H7 (cell line): ENCODE results near the gene STK10. TPM values are rescaled to one million over a fixed set of nuclear protein-coding genes. Genes with fewer than 3 reads are reported as not detected.

Source experiments
- DNase-seq: peaks from one replicate; pipeline ENCODE4 v3.0.0; 2012
- H3K27me3 ChIP-seq: 2 replicates; pipeline ENCODE4 v1.6.0; 2011; ENCODE audit warnings: mild to moderate bottlenecking, low read length; ENCODE audit not compliant: control insufficient read depth, insufficient read depth
- H3K36me3 ChIP-seq: replicated peaks from 2 replicates; pipeline ENCODE4 v1.5.1; 2011; ENCODE audit warnings: low read length; ENCODE audit not compliant: control insufficient read depth, insufficient read depth
- H3K4me3 ChIP-seq: 2 replicates; pipeline ENCODE4 v1.5.1; 2011; ENCODE audit warnings: low read depth, mild to moderate bottlenecking, control low read depth, low read length, moderate library complexity; ENCODE audit not compliant: insufficient read depth
- total RNA-seq: library from RNA; depleted of rRNA; stranded (reverse); fragments of >200 nt; shearing (Covaris generic); gene quantifications from 2 replicates; pipeline ENCODE4 v1.2.3, GENCODE V29; 2014

STK10 gene
- total RNA-seq, 1 experiment from 2014 or later, result 7.4 TPM

GRCh38 chr5:172015346-172015745 is 172.7 kb downstream of the STK10 start:
- Histone ChIP-seq H3K36me3 (no peaks in the 10 kb centered on the region), H3K4me3 (no peak overlapping the region), H3K27me3 (no peaks in the 10 kb centered on the region)
- DNase-seq, result no peak

- DNase-seq, result no peak
- Histone ChIP-seq H3K27me3 (no peaks in the 10 kb centered on the region), H3K4me3 (no peak overlapping the region), H3K36me3 (no peaks in the 10 kb centered on the region)
Measured at GRCh38 chr5:172010278-172010677, 177.7 kb downstream of the STK10 start.

GRCh38 chr5:172009536-172010270 is 178.3 kb downstream of the STK10 start:
- H3K36me3 ChIP-seq, result no peaks in the 10 kb centered on the region
- H3K27me3 ChIP-seq, result no peaks in the 10 kb centered on the region
- DNase-seq, result no peak
- no peak overlapping the region for H3K4me3 ChIP-seq

GRCh38 chr5:172008689-172009141 is 179.3 kb downstream of the STK10 start:
- Histone ChIP-seq H3K36me3 (no peaks in the 10 kb centered on the region), H3K4me3 (no peak overlapping the region), H3K27me3 (no peaks in the 10 kb centered on the region)
- peak; percentile 59 for DNase-seq

GRCh38 chr5:172008111-172008455 is 179.9 kb downstream of the STK10 start:
- Histone ChIP-seq H3K4me3 (peak overlapping the region; percentile 91; the same call in 1 of the 2 replicates), H3K27me3 (no peaks in the 10 kb centered on the region), H3K36me3 (no peaks in the 10 kb centered on the region)
- DNase-seq, result no peak

GRCh38 chr5:172007175-172008110 is 180.6 kb downstream of the STK10 start:
- Histone ChIP-seq H3K4me3 (peak overlapping the region; percentile 91), H3K27me3 (no peaks in the 10 kb centered on the region), H3K36me3 (no peaks in the 10 kb centered on the region)
- DNase-seq, result no peak

GRCh38 chr5:172006321-172007174 is 181.5 kb downstream of the STK10 start, which contains the start of gene FBXW11:
FBXW11 (minus strand) TSS chr5:172006638; CDS start chr5:172006502, 136 bp downstream.
- H3K36me3 ChIP-seq, result no peaks in the 10 kb centered on the region
- peak within 1 kb of the TSS; percentile 91 for H3K4me3 ChIP-seq
- peak; percentile 89 for DNase-seq
- no peaks in the 10 kb centered on the region for H3K27me3 ChIP-seq

- H3K27me3 ChIP-seq, result no peaks in the 10 kb centered on the region
- H3K4me3 ChIP-seq, result peak overlapping the region; percentile 91
- no peaks in the 10 kb centered on the region for H3K36me3 ChIP-seq
- peak; percentile 42 for DNase-seq
Measured at GRCh38 chr5:172005708-172006320, 182.2 kb downstream of the STK10 start.

- H3K36me3 ChIP-seq, result no peaks in the 10 kb centered on the region
- H3K4me3 ChIP-seq, result peak overlapping the region; percentile 91
- H3K27me3 ChIP-seq, result no peaks in the 10 kb centered on the region
- no peak for DNase-seq
Measured at GRCh38 chr5:172004824-172005237, 183.2 kb downstream of the STK10 start.

- no peak for DNase-seq
- no peak overlapping the region for H3K4me3 ChIP-seq
Measured at GRCh38 chr5:172003746-172004145, 184.3 kb downstream of the STK10 start.

GRCh38 chr5:172002840-172003512 is 185.0 kb downstream of the STK10 start:
- Histone ChIP-seq H3K27me3 (no peaks in the 10 kb centered on the region), H3K36me3 (no peaks in the 10 kb centered on the region), H3K4me3 (no peak overlapping the region)
- no peak for DNase-seq

More at GRCh38 chr5:172003746-172004145, 184.3 kb downstream of the STK10 start:
- Histone ChIP-seq H3K36me3 (no peaks in the 10 kb centered on the region), H3K27me3 (no peaks in the 10 kb centered on the region)

GRCh38 chr5:172002310-172002709 is 185.7 kb downstream of the STK10 start:
- Histone ChIP-seq H3K36me3 (no peaks in the 10 kb centered on the region), H3K27me3 (no peaks in the 10 kb centered on the region), H3K4me3 (no peak overlapping the region)
- no peak for DNase-seq

GRCh38 chr5:171999877-172000276 is 188.1 kb downstream of the STK10 start:
- Histone ChIP-seq H3K4me3 (no peak overlapping the region), H3K36me3 (no peaks in the 10 kb centered on the region; the same call in 1 of the 2 replicates), H3K27me3 (no peaks in the 10 kb centered on the region)
- no peak for DNase-seq
